HG02938 (cell line): Measurements from ENCODE around the gene MLLT10.
A peak's percentile ranks its signal among the peaks of the same experiment; 100 is the strongest.

Source experiments
- ATAC-seq: cut with Tn5 transposase; IDR thresholded peaks from one replicate; pipeline ENCODE4 v1.9.1; 2021; ENCODE audit warnings: mild to moderate bottlenecking, moderate library complexity; ENCODE audit not compliant: unreplicated experiment

The MLLT10 gene

GRCh38 chr10:21533467-21534279, at the start of gene MLLT10:
TSS of gene MLLT10 (plus strand) at chr10:21534232. CDS start at chr10:21534645, 413 bp downstream.
- ATAC-seq, result peak; percentile 72

GRCh38 chr10:21487416-21488180, 46.4 kb upstream of the MLLT10 start:
- ATAC-seq, result no peak

- ATAC-seq, result no peak
These were observed 45.6 kb upstream of the MLLT10 start for GRCh38 chr10:21488246-21488956.

GRCh38 chr10:21488957-21489446, 45.0 kb upstream of the MLLT10 start:
- ATAC-seq, result no peak

GRCh38 chr10:21490028-21490710, 43.9 kb upstream of the MLLT10 start:
- no peak for ATAC-seq

GRCh38 chr10:21490711-21491105, 43.3 kb upstream of the MLLT10 start:
- no peak for ATAC-seq

GRCh38 chr10:21492421-21492820, 41.6 kb upstream of the MLLT10 start:
- no peak for ATAC-seq

GRCh38 chr10:21493784-21494183, 40.2 kb upstream of the MLLT10 start:
- no peak for ATAC-seq

- no peak for ATAC-seq
These were observed 39.6 kb upstream of the MLLT10 start for GRCh38 chr10:21494191-21495001.

GRCh38 chr10:21495002-21495751, 38.9 kb upstream of the MLLT10 start:
- no peak for ATAC-seq

- peak; percentile 66 for ATAC-seq
These were observed 38.2 kb upstream of the MLLT10 start for GRCh38 chr10:21495752-21496342.

- ATAC-seq, result peak; percentile 51
These were observed 37.5 kb upstream of the MLLT10 start for GRCh38 chr10:21496343-21497176.

- no peak for ATAC-seq
These were observed 36.7 kb upstream of the MLLT10 start for GRCh38 chr10:21497177-21497807.

GRCh38 chr10:21498377-21498776, 35.7 kb upstream of the MLLT10 start:
- ATAC-seq, result no peak

GRCh38 chr10:21498986-21499385, 35.0 kb upstream of the MLLT10 start:
- no peak for ATAC-seq

GRCh38 chr10:21499701-21500577, 34.1 kb upstream of the MLLT10 start:
- no peak for ATAC-seq

GRCh38 chr10:21500578-21500910, 33.5 kb upstream of the MLLT10 start:
- no peak for ATAC-seq
